IPS DF 4.7 (cell line): ENCODE measurements around the gene UBAP1L.
"Not testable (repeated sequence)": the region's sequence is repeated elsewhere in the genome, so short reads cannot be mapped to it uniquely, and the experiment has no call there.

Experiments
- DNase-seq: peaks from one replicate; pipeline ENCODE4 v3.0.0-alpha.2; 2013; ENCODE audit warnings: low spot score; ENCODE audit errors: extremely low read depth

The UBAP1L gene

DNA sequence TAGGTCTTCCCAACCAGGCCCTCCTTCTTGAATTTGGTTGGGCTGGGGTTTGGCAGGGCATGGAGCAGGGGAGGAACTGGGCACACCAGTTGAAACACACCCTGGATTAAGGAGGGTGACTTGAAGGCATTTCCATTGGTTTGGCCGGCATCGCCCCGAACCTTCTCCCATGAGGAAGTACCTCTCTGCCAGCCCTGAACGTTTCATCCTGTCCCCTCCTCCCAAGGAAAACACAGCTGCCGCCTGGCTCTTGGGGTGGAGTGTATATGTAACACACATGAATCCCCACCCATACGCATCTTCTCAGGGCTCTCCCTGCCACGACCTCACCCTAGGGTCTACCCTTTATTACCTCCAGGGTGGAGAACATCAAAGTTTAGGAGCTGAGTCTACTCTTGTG is 14.6 kb downstream of the UBAP1L start:
- no peak for DNase-seq

DNA sequence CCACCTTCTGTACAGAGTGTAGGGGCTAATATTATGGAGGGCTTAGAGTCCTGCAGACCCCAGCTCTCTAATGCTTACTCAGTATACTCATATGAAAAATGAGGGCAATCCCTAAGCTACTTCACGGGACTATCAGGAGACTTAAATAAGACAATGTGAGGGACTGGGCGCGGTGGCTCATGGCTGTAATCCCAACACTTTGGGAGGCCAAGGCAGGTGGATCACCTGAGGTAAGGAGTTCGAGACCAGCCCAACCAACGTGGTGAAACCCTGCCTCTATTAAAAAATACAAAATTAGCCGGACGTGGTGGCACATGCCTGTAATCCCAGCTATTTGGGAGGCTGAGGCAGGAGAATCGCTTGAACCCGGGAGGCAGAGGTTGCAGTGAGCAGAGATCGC is 15.2 kb downstream of the UBAP1L start:
- not testable (repeated sequence) for DNase-seq

DNA sequence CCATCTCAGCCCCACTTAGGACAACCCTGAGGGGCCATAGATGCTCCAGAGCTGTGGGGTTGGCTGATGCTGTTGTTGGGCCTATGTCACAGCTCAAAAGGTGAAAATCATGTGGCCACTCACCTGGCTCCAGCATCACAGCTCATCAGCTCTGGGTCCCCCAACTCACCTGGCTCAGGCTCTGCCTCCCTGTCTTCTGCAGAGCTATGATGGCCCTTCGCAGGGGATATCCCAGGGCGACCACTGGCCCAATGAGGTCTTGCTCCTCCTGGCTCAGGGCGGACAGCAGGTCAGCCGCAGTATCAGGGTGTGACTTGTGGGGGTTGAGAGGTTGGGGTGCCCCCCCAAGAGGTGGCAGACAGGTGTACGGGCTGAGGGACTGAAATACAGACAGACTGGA is 15.7 kb downstream of the UBAP1L start:
- no peak for DNase-seq

DNA sequence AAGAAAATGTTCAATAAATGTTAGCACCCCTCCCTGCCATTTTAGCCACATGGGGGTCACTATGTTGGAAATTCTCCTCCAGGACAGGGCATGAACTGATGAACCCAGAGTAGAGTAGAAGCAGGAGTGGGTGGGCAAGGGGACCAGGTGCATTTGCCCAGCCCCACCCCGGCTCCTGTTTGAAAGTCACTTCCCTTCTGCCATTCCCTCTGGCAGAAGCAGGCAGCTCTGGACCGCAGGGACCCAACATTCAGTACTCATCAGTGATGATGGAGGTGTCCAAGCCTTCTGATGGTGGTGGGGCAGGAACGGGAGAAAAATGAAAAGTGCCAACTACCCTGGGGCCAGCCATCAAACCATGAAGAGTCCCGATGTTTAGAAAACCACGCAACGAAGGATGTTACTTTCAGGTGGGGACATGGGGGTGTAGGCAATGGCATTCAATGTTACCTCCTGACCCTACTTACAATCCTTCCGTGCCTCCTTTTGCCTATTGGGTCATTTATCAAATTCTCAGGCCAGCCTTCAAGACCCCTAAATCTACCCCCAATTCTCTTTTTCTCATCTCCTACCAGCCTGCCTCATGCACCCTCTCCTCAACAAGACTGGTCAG is 17.2 kb downstream of the UBAP1L start:
- DNase-seq: no peak

DNA sequence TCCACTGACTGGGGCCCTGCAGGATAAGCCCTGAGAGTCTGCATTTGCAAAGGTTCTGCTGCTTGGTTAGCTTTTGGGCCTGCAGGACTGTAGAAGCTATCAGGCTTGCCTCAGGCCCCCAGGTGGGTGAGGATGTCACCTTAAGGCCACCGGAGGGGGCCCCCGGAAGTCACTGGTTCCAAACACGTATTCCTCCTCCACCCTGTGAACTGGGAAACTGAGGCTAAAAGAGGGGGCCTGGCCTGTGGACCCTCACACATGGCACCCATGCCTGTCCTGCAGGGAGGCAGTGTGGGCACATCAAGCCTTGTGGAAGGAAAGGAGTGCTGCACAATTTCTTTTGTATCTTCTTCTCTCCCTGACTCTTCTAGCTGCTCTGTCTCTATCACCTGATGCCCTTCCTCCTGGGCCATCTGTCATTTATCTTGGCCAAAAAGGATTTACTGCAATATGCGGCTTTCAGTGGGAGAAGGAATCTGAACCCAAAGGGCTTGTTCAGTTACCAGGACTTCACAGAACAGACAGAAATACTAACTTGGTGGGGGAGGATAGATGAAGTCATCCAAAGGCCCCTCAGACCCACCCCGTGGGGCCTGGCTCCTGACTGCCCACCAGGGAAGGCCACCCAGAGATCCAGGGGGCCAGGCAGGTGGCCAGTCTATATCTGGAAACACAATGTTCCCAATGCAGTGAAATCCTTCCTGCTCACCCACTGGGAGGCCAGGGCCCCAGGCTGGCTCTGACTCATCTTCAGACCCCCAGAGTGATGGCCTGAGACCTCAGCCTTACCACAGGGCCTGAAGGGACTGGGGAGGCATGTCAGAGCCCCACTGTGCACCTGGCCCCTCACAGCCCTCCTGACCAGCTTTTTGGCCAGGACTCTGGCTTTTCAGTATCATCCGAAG is 18.3 kb downstream of the UBAP1L start:
- no peak for DNase-seq

DNA sequence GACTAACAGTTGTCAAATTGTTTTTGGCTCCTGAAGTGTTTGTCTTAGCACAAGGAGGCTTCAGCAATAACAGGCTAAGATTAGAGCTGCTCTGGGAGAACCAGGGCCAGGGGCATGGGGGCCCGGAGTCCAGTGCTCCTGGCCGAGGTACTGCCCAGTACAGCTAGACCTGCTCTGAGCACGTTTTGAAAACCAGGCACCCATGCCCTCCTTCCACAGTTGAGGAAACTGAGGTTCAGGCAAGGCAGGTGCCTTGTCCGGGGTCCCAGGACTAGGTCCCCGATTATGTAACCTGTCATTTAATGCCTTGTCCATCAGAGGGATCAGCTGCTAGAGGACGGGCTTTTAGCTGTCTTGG is 19.3 kb downstream of the UBAP1L start:
- no peak for DNase-seq

DNA sequence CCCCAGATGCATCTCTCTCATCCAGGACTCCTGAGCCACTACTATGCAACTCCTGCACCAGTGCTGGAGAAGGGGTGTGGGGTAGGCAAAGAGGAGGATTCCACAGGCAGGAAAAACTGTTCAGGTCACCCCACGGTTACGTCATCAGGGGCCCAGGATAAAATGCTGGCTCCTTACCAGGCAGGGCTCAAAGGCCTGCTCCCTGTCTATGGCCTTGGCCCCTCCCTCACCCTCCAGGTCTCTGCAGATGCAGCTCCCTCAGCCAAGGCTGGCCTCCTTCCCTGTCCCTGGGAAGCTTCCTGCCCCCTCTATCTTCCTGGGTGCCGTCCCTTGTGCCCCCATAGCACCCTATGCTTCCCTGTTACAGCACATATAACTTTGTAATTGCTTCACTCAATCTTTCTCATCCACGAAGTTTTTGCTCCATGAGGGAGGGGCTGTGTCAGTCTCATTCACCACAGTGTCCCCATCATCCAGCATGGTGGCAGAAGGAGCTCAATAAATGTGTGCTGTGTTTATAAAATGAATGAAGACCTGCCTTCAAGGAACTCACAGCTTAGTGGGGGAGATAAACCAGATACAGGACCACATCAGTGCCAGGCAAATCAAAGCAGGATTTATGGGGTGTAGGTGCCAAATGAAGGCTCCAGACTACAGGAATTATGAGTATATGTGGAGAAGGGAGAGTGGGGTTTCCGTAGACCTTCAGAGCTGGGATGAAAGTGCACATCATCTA is 19.8 kb downstream of the UBAP1L start:
- no peak for DNase-seq

DNA sequence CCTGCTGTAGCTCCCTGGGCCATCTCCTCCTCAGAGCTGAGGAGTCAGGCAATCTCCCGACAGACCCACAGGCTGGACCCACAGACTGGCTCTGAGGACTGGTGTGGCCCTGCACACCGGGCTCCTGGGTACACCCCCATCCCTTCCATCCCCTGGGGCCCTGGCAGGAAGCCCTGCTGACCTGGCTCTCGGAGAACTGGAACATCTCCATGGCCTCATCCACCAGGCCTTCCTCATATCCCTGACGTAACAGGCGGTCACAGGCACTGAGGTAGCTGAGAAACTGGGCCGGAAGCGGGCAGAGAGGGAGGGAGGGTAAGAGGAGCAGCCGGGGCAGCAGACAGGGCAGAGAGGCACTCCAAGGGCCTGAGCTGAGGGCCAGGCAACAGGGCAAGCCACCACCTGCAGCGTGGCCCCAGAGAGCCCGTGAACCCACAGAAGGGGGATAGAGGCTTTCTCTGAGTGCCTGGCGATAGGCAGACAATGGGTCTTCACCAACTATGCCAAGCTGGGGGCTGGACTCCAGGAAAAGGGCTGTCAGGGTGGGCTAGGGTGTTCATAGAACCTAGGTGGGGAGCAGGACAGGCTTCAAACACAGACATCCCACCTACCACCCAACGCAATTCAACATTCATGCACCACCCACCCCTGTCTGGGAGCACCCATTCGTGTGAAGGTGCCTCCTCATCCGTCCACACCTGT is 20.6 kb downstream of the UBAP1L start:
- no peak for DNase-seq

DNA sequence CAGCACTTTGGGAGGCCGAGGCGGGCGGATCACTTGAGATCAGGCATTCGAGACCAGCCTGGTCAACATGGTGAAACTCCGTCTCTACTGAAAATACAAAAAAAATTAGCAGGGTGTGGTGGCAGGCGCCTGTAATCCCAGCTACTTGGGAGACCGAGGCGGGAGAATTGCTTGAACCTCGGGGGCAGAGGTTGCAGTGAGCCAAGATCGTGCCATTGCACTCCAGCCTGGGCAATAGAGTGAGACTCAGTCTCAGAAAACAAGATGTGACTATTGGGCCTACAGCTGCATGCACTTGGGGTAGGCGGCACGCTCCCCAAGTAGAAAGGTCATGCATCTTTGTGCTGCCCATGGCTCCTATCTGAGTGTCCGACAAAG is 21.2 kb downstream of the UBAP1L start:
- not testable (repeated sequence) for DNase-seq

DNA sequence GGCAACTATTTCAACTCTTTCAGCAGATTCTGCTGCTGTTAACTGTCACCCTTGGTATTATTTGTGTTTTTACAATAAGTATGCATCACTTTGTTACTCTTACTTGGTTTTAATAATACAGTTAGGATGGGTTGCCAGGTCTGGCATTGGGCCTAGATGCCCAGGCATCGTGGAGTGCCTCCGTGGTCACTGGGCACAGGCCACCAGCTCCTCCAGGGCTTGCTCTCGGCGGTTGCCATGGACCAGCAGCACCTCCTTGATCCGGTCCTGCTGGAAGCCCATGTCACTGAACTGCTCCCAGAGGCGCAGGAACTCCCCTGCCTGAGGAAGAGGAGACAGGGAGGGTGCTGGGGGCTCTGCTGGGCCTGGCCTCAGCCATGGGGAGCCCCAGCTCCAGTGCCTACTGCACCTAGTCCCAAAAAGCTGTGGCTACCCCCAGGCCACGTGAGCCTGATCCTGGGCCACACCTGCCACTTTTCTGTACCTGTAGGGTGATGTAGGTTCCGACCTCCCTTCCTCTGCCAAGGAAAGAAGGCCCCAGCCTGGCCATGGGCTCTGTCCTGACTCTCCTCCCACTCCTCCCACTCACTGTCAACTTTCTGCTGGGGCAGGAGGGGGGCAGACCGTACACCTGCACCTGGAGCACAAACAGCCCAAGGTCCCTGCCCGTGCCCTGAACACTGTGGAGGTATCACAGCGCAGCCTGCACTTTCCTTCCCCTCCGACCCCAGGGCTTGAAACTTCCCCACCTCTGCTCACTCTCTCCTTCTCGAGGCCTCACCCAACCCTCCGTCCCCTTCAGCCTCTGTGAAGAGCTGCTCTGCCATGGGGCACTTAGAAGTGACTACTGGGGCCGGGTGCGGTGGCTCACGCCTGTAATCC is 21.8 kb downstream of the UBAP1L start:
- DNase-seq: no peak

DNA sequence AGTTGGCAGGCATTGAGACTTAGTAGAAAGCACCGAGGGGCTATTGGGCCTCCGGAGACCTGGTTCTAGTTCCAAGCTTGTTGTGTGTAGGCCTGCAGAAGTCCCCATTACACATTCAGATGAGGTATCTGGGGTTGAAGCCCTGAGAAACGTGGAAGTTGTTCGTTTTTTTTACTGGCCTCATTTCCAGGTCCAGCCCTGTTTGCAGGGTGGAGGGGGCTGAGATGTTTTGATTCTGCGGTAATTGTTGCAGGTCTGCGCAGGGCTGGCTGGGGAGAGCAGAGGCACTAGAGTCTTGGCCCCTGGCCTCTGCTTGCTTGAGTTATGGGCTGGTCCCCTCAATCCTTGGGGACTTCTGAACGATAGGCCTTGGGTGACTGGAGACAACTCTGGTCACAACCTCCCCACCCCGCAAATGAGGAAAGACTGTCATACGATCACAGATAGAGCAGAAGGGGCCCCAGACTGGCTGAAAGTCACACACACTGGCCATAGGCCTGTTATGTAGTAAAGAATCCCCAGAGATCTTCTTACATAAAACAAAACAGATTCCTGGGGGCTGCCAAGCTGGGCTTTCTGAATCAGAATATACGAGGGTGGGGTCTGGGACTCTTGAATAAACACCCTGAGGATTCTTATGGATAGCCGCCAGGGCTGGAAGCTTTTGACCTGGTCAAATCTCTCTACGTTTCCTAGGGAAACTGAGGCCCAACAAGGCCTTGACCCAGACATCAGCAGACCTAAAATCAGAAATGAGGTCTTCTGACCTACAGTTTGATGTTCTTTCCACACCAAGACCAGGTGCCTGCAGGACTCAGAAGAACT is 22.8 kb downstream of the UBAP1L start:
- DNase-seq: no peak

DNA sequence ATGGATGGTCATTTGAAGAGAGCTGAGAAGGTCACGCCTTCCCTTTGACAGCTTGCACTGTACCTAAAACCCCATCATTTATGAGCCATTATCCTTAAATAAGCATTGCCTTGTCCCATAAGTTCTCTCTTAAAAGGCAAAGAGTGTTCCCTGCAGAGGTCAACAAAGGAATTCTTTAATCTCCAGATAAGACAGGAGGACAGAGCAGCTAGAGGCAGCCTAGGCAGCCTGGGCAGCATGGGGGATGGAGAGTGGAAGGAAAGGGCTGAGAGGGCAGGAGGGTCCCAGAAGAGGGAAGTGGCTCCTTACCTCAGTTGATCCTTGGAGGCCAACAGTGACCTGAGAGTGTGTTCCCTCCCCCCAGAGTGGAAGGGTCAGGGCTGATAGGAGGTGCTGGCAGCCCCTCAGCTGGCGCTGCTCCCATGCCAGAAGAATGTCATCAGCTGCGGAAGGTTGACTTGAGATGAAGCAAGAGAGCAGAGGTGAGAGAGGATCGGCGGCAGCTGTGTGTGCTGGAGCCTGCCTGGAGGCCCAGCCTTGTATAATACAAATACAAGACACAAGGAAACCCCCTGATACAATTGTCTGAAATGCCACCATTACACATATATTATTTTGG is 25.7 kb downstream of the UBAP1L start:
- DNase-seq: no peak

DNA sequence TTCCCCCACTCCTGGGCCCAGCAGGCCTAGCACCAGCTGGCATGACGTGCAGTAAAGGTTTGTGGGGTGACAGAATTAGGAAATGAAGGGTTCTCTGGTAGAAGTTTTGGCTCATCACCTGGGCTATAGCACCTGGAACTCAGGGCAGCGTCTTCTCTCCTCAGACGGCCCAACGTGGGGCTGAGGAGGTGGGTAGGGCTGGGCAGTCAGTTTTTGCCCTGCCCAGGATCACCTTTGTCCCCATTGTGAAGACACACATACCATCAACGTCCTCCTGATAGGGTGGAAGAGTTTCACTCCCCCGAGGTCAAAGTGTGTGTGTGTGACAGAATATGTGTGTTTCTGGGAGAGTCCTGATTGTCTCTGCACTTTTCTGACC is 26.4 kb downstream of the UBAP1L start:
- DNase-seq: no peak

DNA sequence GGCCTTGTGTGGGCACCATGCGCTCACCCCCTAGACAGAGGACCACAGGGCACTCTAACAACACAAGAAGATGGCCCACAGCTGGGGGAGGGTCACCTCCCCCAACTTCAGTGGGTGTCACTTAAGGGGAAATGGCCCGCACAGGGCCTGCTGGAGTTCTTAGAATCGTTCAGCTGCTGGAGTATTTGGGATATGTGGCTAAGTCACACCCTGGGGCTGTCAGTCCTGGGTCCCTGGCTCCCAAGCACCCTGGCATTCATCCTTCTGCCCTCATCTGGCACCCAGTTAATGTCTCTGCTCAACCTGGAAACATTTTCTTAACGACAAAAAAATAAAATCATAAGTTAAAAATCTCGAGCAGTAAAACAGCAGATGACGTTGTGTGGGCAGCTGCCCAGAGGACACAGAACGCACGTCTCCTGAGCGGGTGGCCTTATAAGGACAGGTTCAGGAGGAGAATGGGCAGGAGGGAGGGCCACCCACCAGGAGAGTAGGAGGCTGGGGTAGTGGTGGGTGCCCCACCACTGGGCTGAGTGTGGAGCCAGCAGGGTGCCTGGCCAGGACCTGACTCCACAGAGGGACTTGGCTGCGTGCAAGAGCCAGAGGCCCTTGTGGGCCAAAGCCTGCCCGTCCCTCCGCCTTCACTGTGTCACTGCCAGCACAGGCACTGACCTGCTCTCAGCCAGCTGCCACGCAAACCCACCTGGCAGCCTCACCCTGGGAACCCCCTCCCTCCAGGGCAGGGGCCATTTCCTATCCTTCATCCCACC is 26.9 kb downstream of the UBAP1L start:
- DNase-seq: no peak

DNA sequence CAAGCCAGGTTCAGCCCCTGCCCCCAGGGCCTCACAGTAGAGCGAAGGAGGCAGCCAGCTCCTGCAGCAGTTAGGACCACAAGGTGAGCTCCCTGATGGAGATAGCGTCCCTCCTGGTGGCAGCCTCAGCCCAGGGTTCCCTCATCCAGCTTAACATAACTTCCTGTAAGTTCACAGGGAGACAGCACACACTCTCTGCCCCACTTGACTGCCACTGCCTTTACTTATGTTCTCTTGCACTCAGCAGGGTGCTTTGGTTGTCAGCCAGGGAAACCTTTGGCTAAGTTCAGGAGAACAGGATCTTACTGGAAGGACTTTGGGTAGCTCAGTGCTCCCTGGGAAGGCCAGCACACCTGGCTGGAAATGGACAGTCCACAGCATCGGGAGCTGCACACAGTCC is 27.6 kb downstream of the UBAP1L start:
- DNase-seq: no peak

DNA sequence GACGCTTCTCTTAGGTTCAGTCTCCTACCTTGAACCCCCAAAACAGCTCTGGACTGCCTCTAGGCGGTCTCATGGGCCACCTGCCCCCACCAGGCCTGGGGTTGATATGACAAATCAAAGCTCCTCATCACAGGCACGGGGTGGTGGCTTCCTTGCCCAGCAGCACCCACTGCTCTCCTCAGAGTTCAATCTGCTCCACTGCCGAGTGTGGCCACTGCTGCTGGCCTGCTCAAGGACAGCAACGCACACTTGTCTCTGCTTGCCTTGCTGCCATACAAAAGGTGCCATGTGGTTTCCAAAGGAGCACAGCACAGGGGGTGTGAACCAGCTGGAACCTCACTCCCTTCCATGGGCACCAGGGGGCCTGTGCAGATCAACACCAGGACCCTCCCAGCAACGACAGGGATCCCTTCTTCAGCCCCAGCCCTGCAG is 28.3 kb downstream of the UBAP1L start:
- no peak for DNase-seq

DNA sequence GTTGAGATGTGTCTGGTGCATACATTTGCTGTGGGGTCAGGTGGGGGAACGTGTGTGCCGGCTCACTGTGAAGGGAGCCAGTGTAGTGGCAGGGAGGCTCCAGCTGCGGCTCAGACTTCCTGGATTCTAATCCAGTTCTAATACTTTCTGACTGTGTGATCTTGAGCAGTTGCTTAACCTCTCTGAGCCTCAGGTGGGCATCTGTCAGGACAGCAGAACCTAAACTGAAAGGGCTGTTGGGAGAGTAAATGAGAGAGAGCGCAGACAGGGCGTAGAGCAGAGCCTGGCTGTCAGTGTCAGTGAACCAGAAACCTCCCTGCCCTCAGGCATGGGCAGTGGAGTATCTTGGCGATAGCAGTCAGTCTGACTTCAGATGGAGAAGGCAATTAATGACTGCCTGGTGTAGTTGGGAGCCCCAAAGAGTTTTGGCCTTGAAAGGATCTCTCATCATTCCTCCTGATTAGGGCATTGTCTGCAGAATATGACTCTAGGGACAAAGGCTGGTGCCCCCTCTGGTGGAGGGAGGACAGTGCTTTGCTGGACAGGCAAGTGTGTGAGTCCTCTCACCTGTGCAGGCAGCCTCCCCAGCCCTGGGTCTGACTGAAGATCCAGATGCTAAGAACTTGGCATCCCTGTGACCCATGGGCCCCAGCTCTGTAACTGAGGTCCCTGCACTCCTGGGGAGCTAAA is 28.9 kb downstream of the UBAP1L start:
- DNase-seq: no peak

DNA sequence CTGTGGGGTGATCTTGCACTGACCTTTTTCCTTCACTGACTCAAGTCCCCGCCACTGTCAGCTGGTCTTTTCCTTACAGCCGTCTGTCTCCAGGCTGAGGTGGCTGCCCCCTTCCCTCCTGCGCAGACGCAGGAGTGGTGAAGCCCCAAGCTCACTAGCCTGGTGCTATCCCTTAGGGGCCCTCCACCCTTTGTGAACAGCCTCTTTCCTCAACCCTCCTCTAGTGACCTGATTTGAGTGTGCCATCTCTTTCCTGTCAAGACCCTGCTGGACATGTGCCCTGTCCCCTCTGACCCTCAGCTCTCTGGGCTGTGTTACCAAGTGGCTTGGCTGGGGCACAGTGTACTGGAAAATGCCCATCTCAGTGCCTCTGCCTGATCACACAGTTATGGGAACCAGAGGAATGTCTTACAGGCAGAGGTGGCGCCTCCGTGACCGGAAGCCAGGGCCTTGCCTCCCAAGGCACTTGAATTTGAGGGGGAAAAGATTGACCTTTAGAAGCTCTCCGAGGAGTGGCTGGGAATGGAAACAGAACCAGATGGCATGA is 29.7 kb downstream of the UBAP1L start:
- DNase-seq: no peak
